K562 (cell line): Measurements from ENCODE around the gene NFATC4. TPM values are rescaled to one million over a fixed set of nuclear protein-coding genes. Genes with fewer than 3 reads are reported as not detected.
A peak's percentile ranks its signal among the peaks of the same experiment; 100 is the strongest.

Source experiments
- CHD4 ChIP-seq: fragments of 200-600 bp; sonication (generic); IDR thresholded peaks from 3 replicates; pipeline ENCODE4 v1.6.1; 2012; ENCODE audit warnings: low read depth, mild to moderate bottlenecking, mixed read lengths, low read length, inconsistent platforms; ENCODE audit not compliant: insufficient read depth, insufficient replicate concordance, poor library complexity, severe bottlenecking
- CXXC5 ChIP-seq: fragments of 250-450 bp; sonication (Bioruptor Pico); IDR thresholded peaks from 2 replicates; pipeline ENCODE4 v1.8.0; 2022; ENCODE audit warnings: inconsistent platforms, mild to moderate bottlenecking, moderate library complexity
- DNMT1 ChIP-seq: fragments of 450-650 bp; IDR thresholded peaks from 2 replicates; pipeline ENCODE4 v1.6.1; 2016; ENCODE audit warnings: antibody characterized with exemption, mild to moderate bottlenecking
- MIER1 ChIP-seq: fragments of 450-650 bp; IDR thresholded peaks from 2 replicates; pipeline ENCODE4 v1.6.1; 2016; ENCODE audit warnings: antibody characterized with exemption, mild to moderate bottlenecking, low read depth
- RBM25 ChIP-seq: fragments of 200-400 bp; formaldehyde crosslinking; IDR thresholded peaks from 2 replicates; pipeline ENCODE4 v1.6.1; 2018; ENCODE audit warnings: low read length, low read depth, moderate library complexity; ENCODE audit not compliant: severe bottlenecking
- SIN3A ChIP-seq, 2 experiments: fragments of 150-350 bp in 1 of 2; IDR thresholded peaks; 2 replicates each; pipeline ENCODE4 v1.6.1; 2011 to 2016; ENCODE audit warnings: borderline replicate concordance in 2 of 2, low read depth in 2 of 2, low read length in 2 of 2, mild to moderate bottlenecking in 2 of 2, moderate library complexity in 2 of 2; ENCODE audit not compliant: control insufficient read depth in 1 of 2
- ZFP30 ChIP-seq: fragments of 250-450 bp; sonication (Bioruptor Pico); IDR thresholded peaks from 2 replicates; pipeline ENCODE4 v1.8.0; 2022; ENCODE audit warnings: moderate library complexity, mild to moderate bottlenecking, inconsistent platforms, borderline replicate concordance
- ZNF384 ChIP-seq: IDR thresholded peaks from 2 replicates; pipeline ENCODE4 v1.6.1; 2012; ENCODE audit warnings: low read depth, low read length, improper control_type of control experiment
- polyA plus RNA-seq, 8 experiments: library from polyadenylated mRNA; depleted of rRNA in 4 of 8; stranded (reverse) in 5 of 8; unstranded in 3 of 8; fragments of >200 nt; fragmentation: Nextera tagmentation in 2 of 8; fragmentation: Illumina TruSeq in 1 of 8; extraction: Ambion mirVana in 2 of 8; extraction: Trizol in 1 of 8; gene quantifications; 2 replicates each; pipeline versions ENCODE4 v1.2.1 to v1.2.3, GENCODE V29; 2011 to 2014; ENCODE audit warnings: inconsistent platforms in 1 of 8, missing spikeins in 1 of 8
- total RNA-seq, 7 experiments: library from RNA; depleted of rRNA in 6 of 7; stranded (reverse); fragments of >200 nt in 6 of 7; fragmentation: Illumina TruSeq in 2 of 7; extraction: Trizol in 2 of 7; gene quantifications; 2 replicates each; pipeline versions ENCODE4 v1.2.1 to v1.2.3, GENCODE V29; 2011 to 2021; ENCODE audit warnings: low replicate concordance in 1 of 7
- TF ChIP-seq, protein P1 (sequence below): fragments of 250-450 bp; sonication (Bioruptor Pico); IDR thresholded peaks from 2 replicates; pipeline ENCODE4 v1.5.0; 2021; ENCODE audit warnings: mild to moderate bottlenecking, moderate library complexity
- TF ChIP-seq, protein P2 (sequence below), 2 experiments: fragments of 250-450 bp in 1 of 2; fragments of 450-650 bp in 1 of 2; sonication (Bioruptor Pico) in 1 of 2; IDR thresholded peaks; 2 replicates each; pipeline versions ENCODE4 v1.6.1 to v1.8.0; 2016 to 2021; ENCODE audit warnings: mild to moderate bottlenecking in 2 of 2, moderate library complexity in 2 of 2, missing compliant biosample characterization in 1 of 2, missing genetic modification characterization in 1 of 2
- TF ChIP-seq, protein P3 (sequence below): sonication (generic); formaldehyde crosslinking; IDR thresholded peaks from 2 replicates; pipeline ENCODE4 v1.8.0; 2022; ENCODE audit warnings: mild to moderate bottlenecking, missing genetic modification reagents
- TF ChIP-seq, protein P4 (sequence below), 2 experiments: fragments of 450-650 bp; IDR thresholded peaks; 2 replicates each; pipeline ENCODE4 v1.6.1; 2016

NFATC4 gene
- total and polyA plus RNA-seq, 9 of the 15 experiments (the other 6 are each of a cell fraction or from before 2014, with no cell fraction given), result 0.25 to 3.8 (median 0.78) TPM; not detected in 1

DNA sequence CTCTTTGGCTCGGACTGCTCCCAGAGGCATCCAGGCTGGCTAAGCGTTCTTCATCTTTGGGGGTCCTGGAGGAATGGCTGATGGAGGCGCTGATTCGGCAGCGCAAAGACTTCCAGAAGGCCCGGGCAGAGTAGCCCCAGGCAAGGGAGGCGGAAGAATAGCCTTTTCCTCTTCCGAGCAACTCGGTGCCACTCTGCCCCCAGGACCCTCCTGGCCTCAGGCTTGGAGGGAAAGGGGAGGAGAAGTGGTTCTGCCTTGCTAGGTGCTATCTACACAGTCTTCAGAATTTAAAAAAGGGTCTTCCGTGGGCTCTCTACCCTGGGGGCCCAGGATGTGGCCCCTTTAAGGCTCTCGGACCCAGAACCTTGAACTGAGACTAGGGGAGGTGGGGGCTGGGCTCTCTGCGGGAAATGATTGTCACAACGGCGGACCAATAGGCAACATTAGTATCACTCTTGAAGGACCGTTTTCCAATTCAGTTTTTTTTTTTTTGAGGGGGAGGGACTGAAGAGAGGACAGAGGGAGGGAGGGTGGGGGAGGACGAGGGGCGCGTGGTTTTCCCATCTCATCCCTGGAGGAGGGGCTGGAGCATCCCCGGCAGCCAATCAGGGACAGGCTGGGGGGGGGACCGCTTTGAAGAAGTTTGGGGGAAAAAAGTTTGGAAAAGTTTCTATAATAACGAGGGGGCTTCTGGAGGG is at the start of gene NFATC4 (continued):
- TF ChIP-seq, protein P1, sequence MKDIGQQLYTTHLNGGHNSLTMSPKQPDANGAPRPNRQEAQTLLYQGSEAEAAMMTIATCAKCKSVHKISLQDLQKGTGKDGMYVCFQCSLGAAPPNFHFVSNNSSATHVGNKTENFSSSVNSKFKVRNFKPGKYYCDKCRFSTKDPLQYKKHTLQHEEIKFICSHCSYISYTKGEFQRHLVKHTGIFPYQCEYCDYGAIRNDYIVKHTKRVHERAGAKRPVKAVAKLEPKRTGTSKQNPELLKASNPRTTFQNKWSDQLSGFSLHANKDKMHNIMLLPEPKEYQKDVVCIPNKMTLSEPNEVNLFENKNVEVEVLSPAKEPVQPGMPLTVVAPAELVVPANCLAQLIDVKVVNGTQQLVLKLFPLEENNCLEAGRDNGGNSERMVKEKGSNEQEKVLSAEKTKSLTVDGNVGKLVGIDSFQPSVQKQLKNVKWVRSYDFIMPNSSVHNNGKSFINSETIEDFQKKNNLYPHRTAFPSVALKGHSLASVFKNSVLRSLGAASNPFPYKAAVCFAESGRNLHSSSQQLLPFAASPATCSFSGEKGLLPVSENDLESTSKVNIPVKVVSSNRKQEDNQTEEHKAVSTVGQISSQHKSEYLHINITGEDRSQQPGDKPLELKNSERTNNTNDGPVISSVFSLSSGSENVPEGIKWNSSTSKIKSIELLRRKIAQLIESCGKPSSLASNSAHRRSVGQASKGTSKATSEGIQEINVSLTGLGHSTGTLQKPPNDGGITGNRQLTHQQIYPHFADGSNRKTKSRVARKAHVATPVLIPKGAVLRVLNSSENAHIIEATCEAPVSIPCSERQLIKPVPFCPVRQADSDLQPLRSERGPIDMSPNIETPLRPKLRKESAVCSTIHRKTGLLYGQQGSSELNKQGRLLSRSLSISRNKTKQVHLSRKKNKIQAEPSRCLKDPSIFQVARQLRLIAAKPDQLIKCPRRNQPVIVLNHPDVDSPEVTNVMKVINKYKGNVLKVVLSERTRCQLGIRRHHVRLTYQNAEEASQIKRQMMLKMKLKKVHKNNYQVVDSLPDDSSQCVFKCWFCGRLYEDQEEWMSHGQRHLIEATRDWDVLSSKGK (CRISPR knock-in tag), result no peak
- TF ChIP-seq SIN3A (IDR thresholded peaks at IDR 0.05; ENCODE audit: borderline replicate concordance in 2 of 2, control insufficient read depth in 1 of 2, low read depth in 2 of 2, low read length in 2 of 2), result no peak
- TF ChIP-seq RBM25, result peak; percentile 40
- TF ChIP-seq CXXC5, result peak; percentile 75
- peak; percentile 81 for TF ChIP-seq ZNF384
- TF ChIP-seq DNMT1, result no peak
- TF ChIP-seq, protein P2, sequence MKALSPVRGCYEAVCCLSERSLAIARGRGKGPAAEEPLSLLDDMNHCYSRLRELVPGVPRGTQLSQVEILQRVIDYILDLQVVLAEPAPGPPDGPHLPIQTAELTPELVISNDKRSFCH (CRISPR knock-in tag; IDR thresholded peaks at IDR 0.05), result no peak
- TF ChIP-seq, protein P2 (tag; IDR thresholded peaks at IDR 0.05), result 0 out of 2 replicates have a peak, but pooled peaks have one; percentile 17
- TF ChIP-seq, protein P3, sequence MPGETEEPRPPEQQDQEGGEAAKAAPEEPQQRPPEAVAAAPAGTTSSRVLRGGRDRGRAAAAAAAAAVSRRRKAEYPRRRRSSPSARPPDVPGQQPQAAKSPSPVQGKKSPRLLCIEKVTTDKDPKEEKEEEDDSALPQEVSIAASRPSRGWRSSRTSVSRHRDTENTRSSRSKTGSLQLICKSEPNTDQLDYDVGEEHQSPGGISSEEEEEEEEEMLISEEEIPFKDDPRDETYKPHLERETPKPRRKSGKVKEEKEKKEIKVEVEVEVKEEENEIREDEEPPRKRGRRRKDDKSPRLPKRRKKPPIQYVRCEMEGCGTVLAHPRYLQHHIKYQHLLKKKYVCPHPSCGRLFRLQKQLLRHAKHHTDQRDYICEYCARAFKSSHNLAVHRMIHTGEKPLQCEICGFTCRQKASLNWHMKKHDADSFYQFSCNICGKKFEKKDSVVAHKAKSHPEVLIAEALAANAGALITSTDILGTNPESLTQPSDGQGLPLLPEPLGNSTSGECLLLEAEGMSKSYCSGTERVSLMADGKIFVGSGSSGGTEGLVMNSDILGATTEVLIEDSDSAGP, result peak; percentile 84
- TF ChIP-seq MIER1, result no peak
- TF ChIP-seq, protein P4, sequence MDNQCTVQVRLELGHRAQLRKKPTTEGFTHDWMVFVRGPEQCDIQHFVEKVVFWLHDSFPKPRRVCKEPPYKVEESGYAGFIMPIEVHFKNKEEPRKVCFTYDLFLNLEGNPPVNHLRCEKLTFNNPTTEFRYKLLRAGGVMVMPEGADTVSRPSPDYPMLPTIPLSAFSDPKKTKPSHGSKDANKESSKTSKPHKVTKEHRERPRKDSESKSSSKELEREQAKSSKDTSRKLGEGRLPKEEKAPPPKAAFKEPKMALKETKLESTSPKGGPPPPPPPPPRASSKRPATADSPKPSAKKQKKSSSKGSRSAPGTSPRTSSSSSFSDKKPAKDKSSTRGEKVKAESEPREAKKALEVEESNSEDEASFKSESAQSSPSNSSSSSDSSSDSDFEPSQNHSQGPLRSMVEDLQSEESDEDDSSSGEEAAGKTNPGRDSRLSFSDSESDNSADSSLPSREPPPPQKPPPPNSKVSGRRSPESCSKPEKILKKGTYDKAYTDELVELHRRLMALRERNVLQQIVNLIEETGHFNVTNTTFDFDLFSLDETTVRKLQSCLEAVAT (IDR thresholded peaks at IDR 0.05), result no peak
- no peak for TF ChIP-seq CHD4
- TF ChIP-seq ZFP30 (CRISPR knock-in tag), result no peak
